A549 (cell line): Measurements from ENCODE around the gene TCAF1.
"Not testable (repeated sequence)": the region's sequence is repeated elsewhere in the genome, so short reads cannot be mapped to it uniquely, and the experiment has no call there.

Experiments used
- EP300 ChIP-seq, 2 experiments: fragments of >200 bp; sonication (Bioruptor Twin); formaldehyde crosslinking; IDR thresholded peaks; 2 replicates in 1 of 2; 3 replicates in 1 of 2; pipeline ENCODE4 v1.6.1; 2016 to 2017
- MAFK ChIP-seq: fragments of 450-650 bp; IDR thresholded peaks from 2 replicates; pipeline ENCODE4 v1.6.1; 2014; ENCODE audit not compliant: partially characterized antibody
- POLR2A ChIP-seq: IDR thresholded peaks from 2 replicates; pipeline ENCODE4 v1.6.1; 2012; ENCODE audit warnings: mild to moderate bottlenecking, low read length
- RAD21 ChIP-seq, 2 experiments: fragments of >200 bp in 1 of 2; sonication (Bioruptor Twin) in 1 of 2; formaldehyde crosslinking in 1 of 2; IDR thresholded peaks in 1 of 2; conservative IDR thresholded peaks in 1 of 2; 2 replicates in 1 of 2; 3 replicates in 1 of 2; pipeline ENCODE4 v1.6.1; 2012 to 2018; ENCODE audit warnings: inconsistent platforms in 1 of 2
- ZC3H11A ChIP-seq: fragments of 450-650 bp; IDR thresholded peaks from 2 replicates; pipeline ENCODE4 v1.6.1; 2014; ENCODE audit warnings: antibody characterized with exemption, mild to moderate bottlenecking
- ZFP36 ChIP-seq: fragments of 450-650 bp; IDR thresholded peaks from 2 replicates; pipeline ENCODE4 v1.6.1; 2014; ENCODE audit warnings: borderline replicate concordance; ENCODE audit not compliant: partially characterized antibody
- TF ChIP-seq, protein P1 (sequence below): fragments of >200 bp; sonication (Bioruptor Twin); formaldehyde crosslinking; IDR thresholded peaks from 3 replicates; pipeline ENCODE4 v1.5.1; 2016
- TF ChIP-seq, protein P2 (sequence below): fragments of 450-650 bp; IDR thresholded peaks from 2 replicates; pipeline ENCODE4 v1.6.1; 2014; ENCODE audit warnings: antibody characterized with exemption
- TF ChIP-seq, protein P3 (sequence below): fragments of 200-600 bp; sonication (generic); IDR thresholded peaks from 2 replicates; pipeline ENCODE4 v1.6.1; 2016; ENCODE audit warnings: antibody characterized with exemption, mild to moderate bottlenecking, moderate library complexity

DNA sequence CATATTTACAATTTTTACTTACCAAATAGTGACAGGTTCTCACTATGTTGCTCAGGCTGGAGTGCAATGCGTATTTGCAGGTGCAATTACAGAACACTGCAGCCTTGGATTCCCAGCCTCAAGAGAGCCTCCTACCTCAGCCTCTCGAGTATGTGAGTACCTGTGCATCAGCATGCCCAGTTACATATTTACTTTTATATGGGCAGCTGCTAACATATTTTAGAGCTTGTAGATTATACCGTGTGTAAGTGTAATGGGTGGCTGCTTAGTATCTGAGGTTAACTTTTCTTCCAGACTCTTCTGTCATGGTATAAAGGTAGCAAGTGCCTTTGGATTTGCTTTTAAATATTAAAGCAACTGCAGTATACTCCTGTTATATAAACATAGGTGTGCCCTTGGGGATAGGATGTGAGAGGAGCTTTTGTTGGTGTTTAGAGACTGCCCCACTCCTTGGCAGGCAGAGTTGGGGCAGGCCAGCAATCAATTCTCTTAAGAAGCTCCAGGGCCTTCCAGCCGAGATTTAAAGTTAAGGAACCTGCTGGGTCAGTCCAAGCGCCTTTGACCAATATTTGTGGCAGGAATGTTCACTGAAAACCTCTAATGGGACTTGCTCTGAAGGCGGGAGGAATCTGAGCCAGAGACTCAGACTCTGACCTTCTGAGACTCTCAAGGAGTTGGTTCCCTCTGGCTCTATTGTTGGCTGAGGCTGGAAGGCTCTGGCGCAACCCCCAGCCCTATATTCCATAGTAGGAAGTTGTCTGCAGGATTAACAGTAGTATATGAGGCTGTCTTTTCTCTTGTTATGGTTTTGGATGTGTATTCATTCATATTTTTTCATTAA lies 77.5 kb downstream of the TCAF1 start:
- TF ChIP-seq, protein P1, sequence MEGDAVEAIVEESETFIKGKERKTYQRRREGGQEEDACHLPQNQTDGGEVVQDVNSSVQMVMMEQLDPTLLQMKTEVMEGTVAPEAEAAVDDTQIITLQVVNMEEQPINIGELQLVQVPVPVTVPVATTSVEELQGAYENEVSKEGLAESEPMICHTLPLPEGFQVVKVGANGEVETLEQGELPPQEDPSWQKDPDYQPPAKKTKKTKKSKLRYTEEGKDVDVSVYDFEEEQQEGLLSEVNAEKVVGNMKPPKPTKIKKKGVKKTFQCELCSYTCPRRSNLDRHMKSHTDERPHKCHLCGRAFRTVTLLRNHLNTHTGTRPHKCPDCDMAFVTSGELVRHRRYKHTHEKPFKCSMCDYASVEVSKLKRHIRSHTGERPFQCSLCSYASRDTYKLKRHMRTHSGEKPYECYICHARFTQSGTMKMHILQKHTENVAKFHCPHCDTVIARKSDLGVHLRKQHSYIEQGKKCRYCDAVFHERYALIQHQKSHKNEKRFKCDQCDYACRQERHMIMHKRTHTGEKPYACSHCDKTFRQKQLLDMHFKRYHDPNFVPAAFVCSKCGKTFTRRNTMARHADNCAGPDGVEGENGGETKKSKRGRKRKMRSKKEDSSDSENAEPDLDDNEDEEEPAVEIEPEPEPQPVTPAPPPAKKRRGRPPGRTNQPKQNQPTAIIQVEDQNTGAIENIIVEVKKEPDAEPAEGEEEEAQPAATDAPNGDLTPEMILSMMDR = not testable (repeated sequence)
- not testable (repeated sequence) for TF ChIP-seq MAFK; RAD21 (conservative IDR thresholded peaks at IDR 0.05 in 1 of 2, IDR thresholded peaks at IDR 0.05 in 1 of 2); POLR2A; ZC3H11A; EP300 (IDR thresholded peaks at IDR 0.05); ZFP36
- TF ChIP-seq, protein P2, sequence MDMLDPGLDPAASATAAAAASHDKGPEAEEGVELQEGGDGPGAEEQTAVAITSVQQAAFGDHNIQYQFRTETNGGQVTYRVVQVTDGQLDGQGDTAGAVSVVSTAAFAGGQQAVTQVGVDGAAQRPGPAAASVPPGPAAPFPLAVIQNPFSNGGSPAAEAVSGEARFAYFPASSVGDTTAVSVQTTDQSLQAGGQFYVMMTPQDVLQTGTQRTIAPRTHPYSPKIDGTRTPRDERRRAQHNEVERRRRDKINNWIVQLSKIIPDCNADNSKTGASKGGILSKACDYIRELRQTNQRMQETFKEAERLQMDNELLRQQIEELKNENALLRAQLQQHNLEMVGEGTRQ = not testable (repeated sequence)
- TF ChIP-seq, protein P3, sequence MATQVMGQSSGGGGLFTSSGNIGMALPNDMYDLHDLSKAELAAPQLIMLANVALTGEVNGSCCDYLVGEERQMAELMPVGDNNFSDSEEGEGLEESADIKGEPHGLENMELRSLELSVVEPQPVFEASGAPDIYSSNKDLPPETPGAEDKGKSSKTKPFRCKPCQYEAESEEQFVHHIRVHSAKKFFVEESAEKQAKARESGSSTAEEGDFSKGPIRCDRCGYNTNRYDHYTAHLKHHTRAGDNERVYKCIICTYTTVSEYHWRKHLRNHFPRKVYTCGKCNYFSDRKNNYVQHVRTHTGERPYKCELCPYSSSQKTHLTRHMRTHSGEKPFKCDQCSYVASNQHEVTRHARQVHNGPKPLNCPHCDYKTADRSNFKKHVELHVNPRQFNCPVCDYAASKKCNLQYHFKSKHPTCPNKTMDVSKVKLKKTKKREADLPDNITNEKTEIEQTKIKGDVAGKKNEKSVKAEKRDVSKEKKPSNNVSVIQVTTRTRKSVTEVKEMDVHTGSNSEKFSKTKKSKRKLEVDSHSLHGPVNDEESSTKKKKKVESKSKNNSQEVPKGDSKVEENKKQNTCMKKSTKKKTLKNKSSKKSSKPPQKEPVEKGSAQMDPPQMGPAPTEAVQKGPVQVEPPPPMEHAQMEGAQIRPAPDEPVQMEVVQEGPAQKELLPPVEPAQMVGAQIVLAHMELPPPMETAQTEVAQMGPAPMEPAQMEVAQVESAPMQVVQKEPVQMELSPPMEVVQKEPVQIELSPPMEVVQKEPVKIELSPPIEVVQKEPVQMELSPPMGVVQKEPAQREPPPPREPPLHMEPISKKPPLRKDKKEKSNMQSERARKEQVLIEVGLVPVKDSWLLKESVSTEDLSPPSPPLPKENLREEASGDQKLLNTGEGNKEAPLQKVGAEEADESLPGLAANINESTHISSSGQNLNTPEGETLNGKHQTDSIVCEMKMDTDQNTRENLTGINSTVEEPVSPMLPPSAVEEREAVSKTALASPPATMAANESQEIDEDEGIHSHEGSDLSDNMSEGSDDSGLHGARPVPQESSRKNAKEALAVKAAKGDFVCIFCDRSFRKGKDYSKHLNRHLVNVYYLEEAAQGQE = not testable (repeated sequence)
